DND-41 (cell line): ENCODE data around the gene SERTAD1.

ENCODE experiments used
- EZH2 ChIP-seq: IDR thresholded peaks from 3 replicates; pipeline ENCODE4 v1.6.1; 2012; ENCODE audit warnings: borderline replicate concordance, low read depth, mild to moderate bottlenecking, moderate library complexity, low read length, inconsistent platforms; ENCODE audit not compliant: severe bottlenecking
- TF ChIP-seq, protein P1 (sequence below): IDR thresholded peaks from 2 replicates; pipeline ENCODE4 v1.5.1; 2012; ENCODE audit warnings: borderline replicate concordance, low read length, moderate library complexity, mild to moderate bottlenecking; ENCODE audit not compliant: poor library complexity, severe bottlenecking; ENCODE audit errors: extremely low read depth

DNA sequence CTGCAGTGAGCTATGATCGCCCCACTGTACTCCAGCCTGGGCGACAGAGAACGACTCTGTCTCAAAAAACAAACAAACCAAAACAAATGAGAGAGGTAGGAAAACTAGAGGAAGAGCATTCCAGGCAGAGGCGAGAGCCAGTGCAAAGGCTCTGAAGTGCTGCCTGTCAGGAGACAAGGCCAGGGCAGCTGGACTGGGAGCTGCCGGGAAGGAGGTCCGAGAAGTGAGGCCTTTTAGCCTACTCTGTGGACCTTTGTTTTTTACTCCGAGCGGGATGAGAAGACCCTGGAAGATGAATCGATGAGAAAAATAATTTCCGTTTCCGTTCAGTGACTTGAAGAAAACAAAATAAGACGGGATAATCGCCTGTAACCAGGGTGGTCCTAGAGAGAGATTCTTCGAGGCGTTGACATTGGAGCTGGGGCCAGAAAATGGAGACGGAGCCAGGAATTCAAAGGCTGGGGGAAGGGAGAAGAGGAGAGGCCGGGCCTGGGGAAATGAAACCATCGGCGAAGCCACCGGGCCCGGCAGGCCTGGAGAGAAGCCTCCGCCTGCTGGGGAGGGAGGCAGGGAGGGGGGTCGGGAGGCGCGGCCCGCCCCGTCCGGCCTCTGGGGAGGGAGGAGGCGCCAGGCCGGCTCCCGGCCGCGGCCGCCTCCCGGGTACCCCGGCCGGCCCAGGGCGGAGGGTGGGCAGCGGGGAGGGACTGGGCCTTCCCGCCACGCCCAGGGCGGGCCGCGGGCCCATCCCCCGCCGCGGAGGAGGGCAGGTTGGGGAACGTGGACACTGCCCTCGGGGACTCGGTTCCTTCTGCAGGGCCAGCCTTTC, 7.8 kb upstream of the SERTAD1 start:
- TF ChIP-seq, protein P1, sequence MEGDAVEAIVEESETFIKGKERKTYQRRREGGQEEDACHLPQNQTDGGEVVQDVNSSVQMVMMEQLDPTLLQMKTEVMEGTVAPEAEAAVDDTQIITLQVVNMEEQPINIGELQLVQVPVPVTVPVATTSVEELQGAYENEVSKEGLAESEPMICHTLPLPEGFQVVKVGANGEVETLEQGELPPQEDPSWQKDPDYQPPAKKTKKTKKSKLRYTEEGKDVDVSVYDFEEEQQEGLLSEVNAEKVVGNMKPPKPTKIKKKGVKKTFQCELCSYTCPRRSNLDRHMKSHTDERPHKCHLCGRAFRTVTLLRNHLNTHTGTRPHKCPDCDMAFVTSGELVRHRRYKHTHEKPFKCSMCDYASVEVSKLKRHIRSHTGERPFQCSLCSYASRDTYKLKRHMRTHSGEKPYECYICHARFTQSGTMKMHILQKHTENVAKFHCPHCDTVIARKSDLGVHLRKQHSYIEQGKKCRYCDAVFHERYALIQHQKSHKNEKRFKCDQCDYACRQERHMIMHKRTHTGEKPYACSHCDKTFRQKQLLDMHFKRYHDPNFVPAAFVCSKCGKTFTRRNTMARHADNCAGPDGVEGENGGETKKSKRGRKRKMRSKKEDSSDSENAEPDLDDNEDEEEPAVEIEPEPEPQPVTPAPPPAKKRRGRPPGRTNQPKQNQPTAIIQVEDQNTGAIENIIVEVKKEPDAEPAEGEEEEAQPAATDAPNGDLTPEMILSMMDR: no peak
- TF ChIP-seq EZH2: no peak
